GM12872 (cell line): ENCODE results near the gene BRINP1.

Source experiments
- CTCF ChIP-seq: IDR thresholded peaks from 3 replicates; pipeline ENCODE4 v1.5.1; 2011; ENCODE audit warnings: low read depth, mild to moderate bottlenecking, low read length, moderate library complexity; ENCODE audit not compliant: insufficient read depth

BRINP1 gene

GRCh38 chr9:119252671-119253299, 116.5 kb downstream of the BRINP1 start:
- TF ChIP-seq CTCF: no peak

GRCh38 chr9:119251936-119252335, 117.3 kb downstream of the BRINP1 start:
- no peak for TF ChIP-seq CTCF

GRCh38 chr9:119250730-119251129, 118.5 kb downstream of the BRINP1 start:
- TF ChIP-seq CTCF: no peak

GRCh38 chr9:119240546-119240945, 128.7 kb downstream of the BRINP1 start:
- TF ChIP-seq CTCF: no peak

- no peak for TF ChIP-seq CTCF
Measured at GRCh38 chr9:119234636-119235035, 134.6 kb downstream of the BRINP1 start.

- TF ChIP-seq CTCF: no peak
Measured at GRCh38 chr9:119227422-119227821, 141.8 kb downstream of the BRINP1 start.

- no peak for TF ChIP-seq CTCF
Measured at GRCh38 chr9:119224431-119224830, 144.8 kb downstream of the BRINP1 start.
